B cell (primary cell): ENCODE results near the gene CPNE9. TPM values are rescaled to one million over a fixed set of nuclear protein-coding genes. Genes with fewer than 3 reads are reported as not detected.

Experiments used
- ATAC-seq: fragments of 200-7000 bp; cut with Tn5 transposase; one replicate; pipeline ENCODE4 v1.10.0; 2021; ENCODE audit warnings: low read depth, mild to moderate bottlenecking, moderate number of reproducible peaks, moderate library complexity
- CTCF ChIA-PET: fragments of 350-600 bp; sonication (Branson Sonifier 250); formaldehyde crosslinking; loops from one replicate; lab custom pipeline; 2021; ENCODE audit warnings: antibody characterized with exemption, inconsistent platforms; lab: Charles Lee
- POLR2A ChIA-PET: fragments of 350-600 bp; sonication (Branson Sonifier 250); formaldehyde crosslinking; loops from one replicate; lab custom pipeline; 2021; ENCODE audit warnings: antibody characterized with exemption; lab: Charles Lee
- DNase-seq: peaks from one replicate; pipeline ENCODE4 v3.0.0; 2013
- H2AFZ ChIP-seq: 2 replicates; pipeline ENCODE4 v1.6.1; 2012; ENCODE audit warnings: mild to moderate bottlenecking, low read depth, low read length; ENCODE audit not compliant: insufficient read depth, poor library complexity, severe bottlenecking
- H3K27ac ChIP-seq, 2 donors: 1 replicate in 1 of 2; 2 replicates in 1 of 2; pipeline ENCODE4 v1.5.1; 2012 to 2013; ENCODE audit warnings: low read length in 2 of 2, mild to moderate bottlenecking in 2 of 2, moderate library complexity in 1 of 2
- H3K27me3 ChIP-seq, 4 experiments: fragments of 200-600 bp in 1 of 4; sonication (generic) in 1 of 4; replicated peaks in 1 of 4; 1 replicate in 2 of 4; 2 replicates in 2 of 4; pipeline versions ENCODE4 v1.6.1 to v1.7.0; 2013 to 2016; ENCODE audit warnings: low read length in 3 of 4, mild to moderate bottlenecking in 2 of 4, mixed read lengths in 1 of 4, moderate library complexity in 1 of 4; ENCODE audit not compliant: insufficient read depth in 4 of 4, control insufficient read depth in 3 of 4; ENCODE audit errors: control extremely low read depth in 1 of 4
- H3K36me3 ChIP-seq, 2 experiments: replicated peaks in 1 of 2; 1 replicate in 1 of 2; 2 replicates in 1 of 2; pipeline versions ENCODE4 v1.6.1 to v1.7.1; 2013; ENCODE audit warnings: low read length in 1 of 2; ENCODE audit not compliant: insufficient read depth in 2 of 2, control insufficient read depth in 1 of 2; ENCODE audit errors: control extremely low read depth in 1 of 2, extremely low read depth in 1 of 2
- H3K4me1 ChIP-seq, 2 donors: fragments of 200-600 bp in 1 of 2; sonication (generic) in 1 of 2; 1 replicate in 1 of 2; 2 replicates in 1 of 2; pipeline versions ENCODE4 v1.5.1 to v1.6.1; 2013 to 2017; ENCODE audit warnings: low read length in 2 of 2; ENCODE audit not compliant: control insufficient read depth in 2 of 2, insufficient read depth in 2 of 2
- H3K4me2 ChIP-seq: replicated peaks from 2 replicates; pipeline ENCODE3; 2012; ENCODE audit warnings: mild to moderate bottlenecking, low read depth, low read length; ENCODE audit not compliant: poor library complexity, severe bottlenecking
- H3K4me3 ChIP-seq, 5 experiments: fragments of 200-600 bp in 1 of 5; sonication (generic) in 1 of 5; 1 replicate in 3 of 5; 2 replicates in 2 of 5; pipeline versions ENCODE4 v1.5.1 to v1.7.0; 2011 to 2016; ENCODE audit warnings: low read length in 4 of 5, mild to moderate bottlenecking in 4 of 5, low read depth in 2 of 5, control low read depth in 1 of 5, moderate library complexity in 1 of 5; ENCODE audit not compliant: insufficient read depth in 1 of 5; ENCODE audit errors: control extremely low read depth in 1 of 5, extremely low read depth in 1 of 5
- H3K79me2 ChIP-seq: fragments of 200-600 bp; sonication (generic); one replicate; pipeline ENCODE4 v1.6.0; 2016; ENCODE audit warnings: low read length; ENCODE audit not compliant: control insufficient read depth, insufficient read depth
- H3K9ac ChIP-seq: fragments of 200-600 bp; sonication (generic); 2 replicates; pipeline ENCODE4 v1.6.1; 2017; ENCODE audit warnings: mild to moderate bottlenecking, low read length, moderate library complexity
- H3K9me3 ChIP-seq, 3 donors: one replicate each; pipeline versions ENCODE4 v1.6.1 to v1.7.1; 2013; ENCODE audit warnings: low read length in 2 of 3; ENCODE audit not compliant: control insufficient read depth in 2 of 3, insufficient read depth in 1 of 3; ENCODE audit errors: control extremely low read depth in 1 of 3
- H4K20me1 ChIP-seq: 2 replicates; pipeline ENCODE4 v1.6.0; 2012; ENCODE audit warnings: mild to moderate bottlenecking, low read length; ENCODE audit not compliant: insufficient read depth, control insufficient read depth, poor library complexity, severe bottlenecking
- H3K27ac Mint-ChIP-seq: one replicate; pipeline ENCODE4 v1.8.0; 2021; ENCODE audit warnings: mixed read lengths
- H3K27me3 Mint-ChIP-seq: one replicate; pipeline ENCODE4 v1.8.0; 2021; ENCODE audit warnings: mixed read lengths
- H3K4me1 Mint-ChIP-seq: one replicate; pipeline ENCODE4 v1.8.0; 2021; ENCODE audit warnings: mixed read lengths
- H3K4me3 Mint-ChIP-seq: one replicate; pipeline ENCODE4 v1.8.0; 2021; ENCODE audit warnings: mixed read lengths
- H3K9me3 Mint-ChIP-seq: one replicate; pipeline ENCODE4 v1.8.0; 2022; ENCODE audit warnings: mixed read lengths; ENCODE audit not compliant: insufficient read depth
- CTCF ChIP-seq: fragments of 200-600 bp; IDR thresholded peaks from one replicate; pipeline ENCODE4 v1.8.0; 2022; ENCODE audit warnings: antibody characterized with exemption, mild to moderate bottlenecking
- EZH2 ChIP-seq: IDR thresholded peaks from 2 replicates; pipeline ENCODE4 v1.6.1; 2012; ENCODE audit warnings: borderline replicate concordance, low read depth, mild to moderate bottlenecking, moderate library complexity, low read length; ENCODE audit not compliant: insufficient read depth, poor library complexity, severe bottlenecking
- WGBS: methylation state at CpG from one replicate; pipeline ENCODE4 v1.1.5; 2013; ENCODE audit warnings: missing lambda C conversion rate; ENCODE audit not compliant: insufficient coverage; 5-methylcytosine and 5-hydroxymethylcytosine counted together
- intact Hi-C: fragments of 100-400 bp; cut with micrococcal nuclease; formaldehyde crosslinking; loops from one replicate; pipeline ENCODE4 v1.10.0; 2022
- polyA plus RNA-seq: library from polyadenylated mRNA; depleted of rRNA; stranded (reverse); fragments of >200 nt; gene quantifications from 2 replicates; pipeline ENCODE4 v1.2.3, GENCODE V29; 2012
- total RNA-seq, 2 donors: library from RNA; stranded (reverse); fragments of 120-200 nt in 1 of 2; gene quantifications; 1 replicate in 1 of 2; 2 replicates in 1 of 2; pipeline versions ENCODE4 v1.2.3 to v1.2.4, GENCODE V29; 2013 to 2022

CPNE9 gene
- total and polyA plus RNA-seq, 2 donors (not counting 1 experiment from before 2014, with no cell fraction given): 0.30 to 0.37 TPM

DNA sequence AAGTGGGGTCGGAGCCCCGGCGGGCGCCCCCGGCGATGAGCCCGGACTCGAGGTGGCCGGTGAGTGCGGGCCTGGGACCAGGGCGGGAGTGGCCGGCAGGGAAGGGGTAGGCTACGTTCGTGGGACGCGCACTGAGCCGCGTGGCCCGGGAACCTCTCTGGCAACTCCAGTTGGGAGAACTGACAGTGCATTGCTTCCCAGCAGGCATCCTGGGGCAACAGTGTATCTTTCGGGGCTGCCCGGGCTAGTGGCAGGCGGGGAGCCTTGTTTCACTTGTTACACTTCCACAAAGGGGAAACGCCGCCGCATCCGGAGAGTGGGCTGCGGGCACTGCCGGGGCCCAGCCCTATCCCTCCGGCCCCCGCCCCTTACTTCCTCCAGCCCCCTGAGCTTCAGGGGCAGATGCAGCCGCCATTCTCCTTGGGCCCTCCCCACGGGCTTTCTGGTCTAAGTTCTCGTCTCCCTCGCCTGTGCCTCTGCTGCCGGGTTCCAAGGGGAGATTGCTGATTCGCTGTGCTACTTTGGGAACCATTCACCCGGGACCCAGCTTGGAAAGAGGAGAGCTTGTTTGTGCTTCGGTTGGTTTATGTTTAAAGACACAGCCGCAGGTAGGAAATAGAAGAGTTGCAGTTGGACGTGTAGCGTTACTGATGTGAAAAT is 28.6 kb downstream of the CPNE9 start:
- peak overlapping the region; percentile 8 to 93 (median 81) for H3K4me3 ChIP-seq
- Mint-ChIP-seq H3K27ac (peak overlapping the region; percentile 91), H3K27me3 (no peaks in the 10 kb centered on the region), H3K4me1 (peaks cover 56% of the 10 kb centered on the region), H3K9me3 (no peaks in the 10 kb centered on the region), H3K4me3 (peak overlapping the region; percentile 97)
- H3K9ac ChIP-seq: peak overlapping the region; percentile 84
- H3K27me3 ChIP-seq: no peaks in the 10 kb centered on the region
- no peaks in the 10 kb centered on the region for H3K9me3 ChIP-seq
- H3K27ac ChIP-seq: peak overlapping the region; percentile 87 to 94
- H3K4me1 ChIP-seq: peaks cover 24 to 28% of the 10 kb centered on the region in 2 donors
- intact Hi-C loops: loop anchor here (5.0 to 10.0 kb wide), 2 partner anchors 200 to 383 kb away; partner anchors contain the start of genes BRK1 and CRELD1
- ATAC-seq (no peak), DNase-seq (peak; percentile 61)
- TF ChIP-seq CTCF (no peak), EZH2 (no peak)
- ChIA-PET CTCF (interaction anchor here (1.1 to 4.4 kb wide), 4 partner anchors 12 to 214 kb away, joined by 3 to 17 read pairs (median 3); partner anchors contain the start of gene OGG1), POLR2A (interaction anchor here (0.5 to 2.2 kb wide), 10 partner anchors 16 to 335 kb away, joined by 3 to 18 read pairs (median 6); partner anchors contain the start of genes ARPC4, CRELD1, JAGN1 and OGG1)
- H2AFZ ChIP-seq: peak overlapping the region; percentile 88
- H3K36me3 ChIP-seq: peaks cover 5 to 25% of the 10 kb centered on the region in 2 experiments
- H3K79me2 ChIP-seq: peaks cover 48% of the 10 kb centered on the region
- H4K20me1 ChIP-seq: peaks cover 18% of the 10 kb centered on the region
- WGBS: 1% methylated on average over 36 of the region's 41 CpGs
- peak overlapping the region; percentile 97 for H3K4me2 ChIP-seq

DNA sequence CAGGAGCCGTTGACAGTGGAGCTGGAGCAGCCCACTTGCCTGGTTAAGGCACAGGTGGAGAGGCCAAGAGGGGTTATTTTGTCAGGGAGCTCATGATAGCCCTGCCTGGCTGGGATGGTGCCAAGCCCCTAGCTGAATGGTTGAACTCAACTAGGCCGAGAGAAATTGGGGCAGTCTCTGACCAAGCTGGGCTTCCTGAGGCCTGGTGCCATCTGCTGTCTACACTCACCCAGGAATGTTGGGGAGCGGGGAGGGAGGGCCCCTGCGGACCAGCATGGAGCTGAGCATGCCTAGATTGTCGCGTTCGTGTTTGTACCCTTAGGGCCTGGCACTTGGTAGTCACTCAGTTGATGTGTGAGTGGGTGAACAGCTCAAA is 29.1 kb downstream of the CPNE9 start:
- Mint-ChIP-seq H3K27ac (peak overlapping the region; percentile 91), H3K27me3 (no peaks in the 10 kb centered on the region), H3K4me3 (peak overlapping the region; percentile 97), H3K9me3 (no peaks in the 10 kb centered on the region), H3K4me1 (peaks cover 51% of the 10 kb centered on the region)
- H4K20me1 ChIP-seq: peaks cover 18% of the 10 kb centered on the region
- ChIA-PET POLR2A (interaction anchor here (0.9 to 1.1 kb wide), 3 partner anchors 17 to 157 kb away, joined by 3 to 7 read pairs (median 3); partner anchors contain the start of genes JAGN1 and OGG1), CTCF (interaction anchor here (1.1 to 4.4 kb wide), 4 partner anchors 16 to 214 kb away, joined by 3 to 17 read pairs (median 3); partner anchors contain the start of gene OGG1)
- 58% methylated on average over 5 of the region's 7 CpGs for WGBS
- H3K27ac ChIP-seq: peak overlapping the region; percentile 87 to 94
- intact Hi-C loops: loop anchor here (5.0 to 10.0 kb wide), 2 partner anchors 200 to 382 kb away; partner anchors contain the start of genes BRK1 and CRELD1
- ATAC-seq: no peak
- peaks cover 49% of the 10 kb centered on the region for H3K79me2 ChIP-seq
- peak overlapping the region in 4 of 5 experiments; percentile 76 to 93 (median 86) for H3K4me3 ChIP-seq
- peaks cover 5 to 31% of the 10 kb centered on the region in 2 experiments for H3K36me3 ChIP-seq
- no peaks in the 10 kb centered on the region for H3K9me3 ChIP-seq
- no peaks in the 10 kb centered on the region for H3K27me3 ChIP-seq
- peaks cover 20 to 23% of the 10 kb centered on the region in 2 donors for H3K4me1 ChIP-seq
- DNase-seq: no peak
- H2AFZ ChIP-seq: no peak overlapping the region
- H3K4me2 ChIP-seq: peak overlapping the region; percentile 97
- peak overlapping the region; percentile 84 for H3K9ac ChIP-seq
- TF ChIP-seq EZH2 (no peak), CTCF (no peak)
